ENCODE measurements around the gene CHCHD1. TPM values are rescaled to one million over a fixed set of nuclear protein-coding genes. Genes with fewer than 3 reads are reported as not detected.

CHCHD1 gene
- polyA plus RNA-seq, 4 donors = 53.4 to 87.0 (median 79.4) TPM

DNA sequence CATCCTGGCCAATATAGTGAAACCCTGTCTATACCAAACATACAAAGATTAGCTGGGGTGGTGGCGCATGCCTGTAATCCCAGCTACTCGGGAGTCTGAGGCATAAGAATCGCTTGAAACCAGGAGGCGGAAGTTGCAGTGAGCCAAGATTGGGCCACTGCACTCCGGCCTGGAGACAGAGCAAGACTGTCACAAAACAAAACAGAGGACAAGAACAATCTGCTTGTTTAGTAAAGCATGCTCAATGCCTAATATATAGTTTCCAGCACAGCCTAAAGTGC is 39.5 kb upstream of the CHCHD1 start:
- peaks cover 3 to 8% (median 4%) of the 10 kb centered on the region in 3 donors for H3K4me1 ChIP-seq (ENCODE audit: control insufficient read depth in 3 of 3, insufficient read depth in 2 of 3, low read depth in 1 of 3, low read length in 2 of 3)
- no peak overlapping the region for H3K4me3 ChIP-seq (ENCODE audit: low read depth in 1 of 3, low read length in 3 of 3)
- no peaks in the 10 kb centered on the region for H3K9me3 ChIP-seq (ENCODE audit: control insufficient read depth in 2 of 2, insufficient read depth in 1 of 2, low read depth in 1 of 2, low read length in 1 of 2)
- H3K27me3 ChIP-seq (ENCODE audit: control insufficient read depth in 3 of 3, insufficient read depth in 3 of 3, low read length in 3 of 3) = no peaks in the 10 kb centered on the region
- WGBS, 3 donors = 89 to 99% (median 94%) methylated on average over 5 of the region's 5 CpGs
- H3K27ac ChIP-seq (ENCODE audit: low read depth in 1 of 3, low read length in 2 of 3) = no peak overlapping the region
- DNase-seq (no peak), FAIRE-seq (no peak)
- peaks cover 0 to 41% (median 6%) of the 10 kb centered on the region in 3 donors for H3K36me3 ChIP-seq (ENCODE audit: control insufficient read depth in 3 of 3, insufficient read depth in 2 of 3, low read depth in 1 of 3, low read length in 3 of 3)

DNA sequence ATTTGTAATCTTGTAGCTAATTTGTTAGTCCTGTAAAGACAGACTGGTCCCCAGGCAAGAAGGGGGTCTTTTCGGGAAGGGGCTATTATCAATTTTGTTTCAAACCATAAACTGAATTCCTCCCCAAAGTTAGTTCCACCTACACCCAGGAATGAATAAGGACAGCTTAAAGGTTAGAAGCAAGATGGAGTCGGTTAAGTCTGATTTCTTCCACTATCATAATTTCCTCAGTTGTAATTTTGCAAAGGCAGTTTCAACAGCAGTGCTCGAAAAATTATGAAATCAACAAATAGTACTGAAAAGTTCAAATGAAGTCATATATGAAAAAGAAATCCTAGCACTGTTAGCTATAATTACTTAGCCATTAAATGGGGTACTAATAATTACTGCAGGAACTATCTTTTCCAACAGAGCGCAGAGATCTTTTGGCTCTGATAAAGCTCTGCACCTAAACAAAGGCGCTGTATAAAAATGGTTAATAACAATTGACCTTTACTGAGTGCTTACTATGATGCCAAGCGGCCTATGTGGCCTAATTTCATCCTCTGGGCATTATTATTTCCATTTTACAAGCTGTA is 38.4 kb upstream of the CHCHD1 start:
- Histone ChIP-seq H3K36me3 (ENCODE audit: control insufficient read depth in 3 of 3, insufficient read depth in 2 of 3, low read depth in 1 of 3, low read length in 3 of 3) (peaks cover 0 to 45% (median 8%) of the 10 kb centered on the region in 3 donors), H3K27me3 (ENCODE audit: control insufficient read depth in 3 of 3, insufficient read depth in 3 of 3, low read length in 3 of 3) (no peaks in the 10 kb centered on the region), H3K27ac (ENCODE audit: low read depth in 1 of 3, low read length in 2 of 3) (peak overlapping the region; percentile 76 to 100 (median 88)), H3K4me3 (ENCODE audit: low read depth in 1 of 3, low read length in 3 of 3) (peak overlapping the region; percentile 73 to 85 (median 73)), H3K4me1 (ENCODE audit: control insufficient read depth in 3 of 3, insufficient read depth in 2 of 3, low read depth in 1 of 3, low read length in 2 of 3) (peaks cover 3 to 8% (median 4%) of the 10 kb centered on the region in 3 donors), H3K9me3 (ENCODE audit: control insufficient read depth in 2 of 2, insufficient read depth in 1 of 2, low read depth in 1 of 2, low read length in 1 of 2) (no peaks in the 10 kb centered on the region)
- DNase-seq (peak in 1 of 2 donors; percentile 15), FAIRE-seq (no peak)
- 36 to 38% (median 38%) methylated on average over 6 of the region's 6 CpGs for WGBS, 3 donors

DNA sequence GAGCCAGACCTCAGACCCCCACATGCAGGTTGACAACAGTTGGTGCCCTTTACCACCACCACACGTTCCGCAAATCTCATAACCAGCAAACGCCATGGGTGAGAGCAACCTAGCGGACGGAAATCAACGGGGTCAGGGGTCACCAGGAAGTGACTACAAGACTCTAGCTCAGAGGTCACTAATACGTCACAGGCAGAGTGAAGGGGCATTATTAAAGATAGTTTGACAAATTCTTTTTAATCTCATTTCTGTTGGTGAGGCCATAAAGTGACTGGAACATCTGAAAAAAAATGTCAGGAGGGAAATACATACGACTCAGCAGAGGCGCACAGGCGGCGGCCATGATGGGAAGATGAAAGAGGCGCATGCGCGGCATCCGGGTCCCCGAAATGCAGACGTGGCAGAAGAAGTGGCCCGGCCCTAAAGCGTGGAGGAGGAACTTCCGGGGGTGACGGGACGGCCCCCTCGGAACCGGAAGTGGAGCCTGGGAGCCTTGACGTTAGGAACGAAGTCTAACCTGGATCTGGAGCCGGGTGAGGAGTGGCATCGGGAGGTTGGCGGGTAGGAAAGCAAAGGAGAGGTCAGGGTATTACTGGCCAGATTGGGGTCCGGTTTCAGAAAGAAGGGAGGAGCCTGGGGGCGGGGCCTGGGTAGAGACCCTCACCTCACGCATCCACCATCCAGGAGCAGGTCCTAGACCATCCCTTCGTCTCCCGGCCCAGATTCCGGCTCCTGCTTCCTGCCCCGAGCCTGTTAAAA is 37.8 kb upstream of the CHCHD1 start, which contains the start of gene SEC24C:
Gene SEC24C (plus strand): TSS at position 468 of the 759 bp plus-strand sequence. CDS start 2,461 bp downstream, outside the sequence.
- Histone ChIP-seq H3K4me1 (ENCODE audit: control insufficient read depth in 3 of 3, insufficient read depth in 2 of 3, low read depth in 1 of 3, low read length in 2 of 3) (peaks cover 3 to 8% (median 4%) of the 10 kb centered on the region in 3 donors), H3K27me3 (ENCODE audit: control insufficient read depth in 3 of 3, insufficient read depth in 3 of 3, low read length in 3 of 3) (no peaks in the 10 kb centered on the region), H3K9me3 (ENCODE audit: control insufficient read depth in 2 of 2, insufficient read depth in 1 of 2, low read depth in 1 of 2, low read length in 1 of 2) (no peaks in the 10 kb centered on the region), H3K36me3 (ENCODE audit: control insufficient read depth in 3 of 3, insufficient read depth in 2 of 3, low read depth in 1 of 3, low read length in 3 of 3) (peaks cover 0 to 49% (median 10%) of the 10 kb centered on the region in 3 donors), H3K4me3 (ENCODE audit: low read depth in 1 of 3, low read length in 3 of 3) (peak within 1 kb of the TSS; percentile 73 to 85 (median 73)), H3K27ac (ENCODE audit: low read depth in 1 of 3, low read length in 2 of 3) (peak within 1 kb of the TSS; percentile 76 to 100 (median 88))
- FAIRE-seq (no peak), DNase-seq (peak; percentile 99)
- 0% methylated on average over 34 to 36 of the region's 36 CpGs for WGBS, 3 donors

DNA sequence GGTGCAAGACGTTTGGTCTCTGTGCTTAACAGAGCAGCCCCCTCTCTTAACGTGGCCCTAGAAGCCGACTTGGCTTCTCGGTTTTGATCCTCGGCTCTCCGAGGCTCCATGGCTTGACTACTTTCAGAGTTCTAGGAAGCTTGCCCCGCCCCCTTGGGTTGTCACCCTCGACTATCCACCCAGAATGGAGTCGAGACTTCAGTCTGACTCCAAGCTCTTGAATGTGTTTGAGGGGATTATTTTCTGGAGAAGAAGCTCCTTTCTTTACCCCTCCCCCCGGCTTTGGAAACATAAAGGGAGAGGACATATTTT is 37.2 kb upstream of the CHCHD1 start:
- H3K27ac ChIP-seq (ENCODE audit: low read depth in 1 of 3, low read length in 2 of 3) = peak overlapping the region; percentile 76 to 100 (median 88)
- peak overlapping the region; percentile 64 to 85 (median 73) for H3K4me3 ChIP-seq (ENCODE audit: low read depth in 1 of 3, low read length in 3 of 3)
- H3K4me1 ChIP-seq (ENCODE audit: control insufficient read depth in 3 of 3, insufficient read depth in 2 of 3, low read depth in 1 of 3, low read length in 2 of 3) = peaks cover 3 to 8% (median 4%) of the 10 kb centered on the region in 3 donors
- WGBS, 3 donors = 0 to 1% (median 0%) methylated on average over 10 of the region's 10 CpGs
- H3K9me3 ChIP-seq (ENCODE audit: control insufficient read depth in 2 of 2, insufficient read depth in 1 of 2, low read depth in 1 of 2, low read length in 1 of 2) = no peaks in the 10 kb centered on the region
- peaks cover 0 to 50% (median 11%) of the 10 kb centered on the region in 3 donors for H3K36me3 ChIP-seq (ENCODE audit: control insufficient read depth in 3 of 3, insufficient read depth in 2 of 3, low read depth in 1 of 3, low read length in 3 of 3)
- DNase-seq (peak in 1 of 2 donors; percentile 74), FAIRE-seq (no peak)
- H3K27me3 ChIP-seq (ENCODE audit: control insufficient read depth in 3 of 3, insufficient read depth in 3 of 3, low read length in 3 of 3) = no peaks in the 10 kb centered on the region

DNA sequence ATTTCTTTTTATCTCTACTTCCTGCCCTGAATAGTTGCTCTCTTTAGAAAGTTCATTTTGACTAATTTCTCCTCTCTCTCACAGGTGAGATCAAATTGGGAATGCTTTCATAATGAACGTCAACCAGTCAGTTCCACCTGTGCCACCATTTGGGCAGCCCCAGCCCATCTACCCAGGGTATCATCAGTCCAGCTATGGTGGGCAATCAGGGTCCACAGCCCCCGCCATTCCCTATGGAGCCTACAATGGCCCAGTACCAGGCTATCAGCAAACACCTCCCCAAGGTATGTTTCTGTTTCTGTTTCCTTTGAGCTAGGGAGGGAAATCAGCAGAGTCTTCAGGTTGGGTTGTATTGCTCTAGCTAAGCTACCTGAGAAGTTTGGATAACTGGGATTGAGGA is 35.1 kb upstream of the CHCHD1 start:
- H3K27ac ChIP-seq (ENCODE audit: low read depth in 1 of 3, low read length in 2 of 3) = no peak overlapping the region
- DNase-seq (no peak), FAIRE-seq (no peak)
- WGBS, 3 donors = 79 to 86% (median 85%) methylated on average over 2 of the region's 2 CpGs
- H3K4me3 ChIP-seq (ENCODE audit: low read depth in 1 of 3, low read length in 3 of 3) = no peak overlapping the region
- peaks cover 4 to 45% (median 20%) of the 10 kb centered on the region in 3 donors for H3K36me3 ChIP-seq (ENCODE audit: control insufficient read depth in 3 of 3, insufficient read depth in 2 of 3, low read depth in 1 of 3, low read length in 3 of 3)
- H3K4me1 ChIP-seq (ENCODE audit: control insufficient read depth in 3 of 3, insufficient read depth in 2 of 3, low read depth in 1 of 3, low read length in 2 of 3) = peaks cover 3 to 8% (median 4%) of the 10 kb centered on the region in 3 donors
- H3K27me3 ChIP-seq (ENCODE audit: control insufficient read depth in 3 of 3, insufficient read depth in 3 of 3, low read length in 3 of 3) = no peaks in the 10 kb centered on the region
- no peaks in the 10 kb centered on the region for H3K9me3 ChIP-seq (ENCODE audit: control insufficient read depth in 2 of 2, insufficient read depth in 1 of 2, low read depth in 1 of 2, low read length in 1 of 2)

DNA sequence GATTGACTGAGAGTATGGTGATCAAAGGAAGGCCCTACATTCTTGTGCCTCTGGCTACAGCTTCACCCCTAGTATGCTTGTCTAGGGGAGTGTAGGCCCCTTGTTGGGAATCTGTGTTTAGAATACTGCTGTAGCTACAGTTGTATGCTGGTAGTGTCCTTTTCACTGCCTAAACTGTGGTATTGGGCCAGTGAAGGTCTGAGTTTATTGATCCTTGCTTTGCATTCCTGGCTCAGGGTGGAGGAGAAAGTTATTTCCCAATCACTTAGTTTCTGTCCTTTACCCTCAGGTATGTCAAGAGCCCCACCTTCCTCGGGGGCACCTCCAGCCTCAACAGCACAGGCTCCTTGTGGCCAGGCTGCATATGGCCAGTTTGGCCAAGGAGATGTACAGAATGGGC is 31.0 kb upstream of the CHCHD1 start:
- no peak for FAIRE-seq
- Histone ChIP-seq H3K4me1 (ENCODE audit: control insufficient read depth in 3 of 3, insufficient read depth in 2 of 3, low read depth in 1 of 3, low read length in 2 of 3) (no peaks in the 10 kb centered on the region), H3K27me3 (ENCODE audit: control insufficient read depth in 3 of 3, insufficient read depth in 3 of 3, low read length in 3 of 3) (no peaks in the 10 kb centered on the region), H3K9me3 (ENCODE audit: control insufficient read depth in 2 of 2, insufficient read depth in 1 of 2, low read depth in 1 of 2, low read length in 1 of 2) (no peaks in the 10 kb centered on the region), H3K36me3 (ENCODE audit: control insufficient read depth in 3 of 3, insufficient read depth in 2 of 3, low read depth in 1 of 3, low read length in 3 of 3) (peaks cover 7 to 63% (median 27%) of the 10 kb centered on the region in 3 donors), H3K4me3 (ENCODE audit: low read depth in 1 of 3, low read length in 3 of 3) (no peak overlapping the region), H3K27ac (ENCODE audit: low read depth in 1 of 3, low read length in 2 of 3) (peak overlapping the region in 1 of 3 donors; percentile 52)
- whole genome bisulfite sequencing, 3 donors = 44 to 82% (median 76%) methylated on average over 1 of the region's 1 CpG
- peak in 1 of 2 donors; percentile 46 for DNase-seq

DNA sequence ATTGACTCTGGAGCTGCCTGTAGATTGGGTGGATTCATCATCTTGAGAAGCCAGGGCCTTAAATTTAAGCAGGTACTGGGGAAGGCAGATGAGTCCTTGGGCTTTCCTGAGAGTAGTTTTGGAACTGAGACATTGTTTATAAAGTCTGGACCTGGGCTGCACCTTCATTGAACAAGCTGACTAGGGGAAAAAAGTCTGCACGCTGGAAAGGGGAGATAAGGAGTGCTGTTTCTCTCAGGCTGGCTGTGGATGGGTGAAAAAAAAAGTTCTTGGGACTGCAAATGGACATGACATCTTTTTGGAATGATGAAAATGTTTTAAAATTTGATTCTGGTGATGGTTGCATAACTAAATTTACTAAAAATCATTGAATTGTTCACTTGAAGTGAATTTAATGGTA is 25.7 kb upstream of the CHCHD1 start:
- Histone ChIP-seq H3K4me1 (ENCODE audit: control insufficient read depth in 3 of 3, insufficient read depth in 2 of 3, low read depth in 1 of 3, low read length in 2 of 3) (peaks cover 0 to under 1% (median 0%) of the 10 kb centered on the region in 3 donors), H3K36me3 (ENCODE audit: control insufficient read depth in 3 of 3, insufficient read depth in 2 of 3, low read depth in 1 of 3, low read length in 3 of 3) (peaks cover 9 to 63% (median 21%) of the 10 kb centered on the region in 3 donors), H3K9me3 (ENCODE audit: control insufficient read depth in 2 of 2, insufficient read depth in 1 of 2, low read depth in 1 of 2, low read length in 1 of 2) (no peaks in the 10 kb centered on the region), H3K27me3 (ENCODE audit: control insufficient read depth in 3 of 3, insufficient read depth in 3 of 3, low read length in 3 of 3) (no peaks in the 10 kb centered on the region), H3K4me3 (ENCODE audit: low read depth in 1 of 3, low read length in 3 of 3) (no peak overlapping the region), H3K27ac (ENCODE audit: low read depth in 1 of 3, low read length in 2 of 3) (no peak overlapping the region)
- 53 to 61% (median 55%) methylated on average over 1 of the region's 1 CpG for WGBS, 3 donors
- DNase-seq (no peak), FAIRE-seq (no peak)

DNA sequence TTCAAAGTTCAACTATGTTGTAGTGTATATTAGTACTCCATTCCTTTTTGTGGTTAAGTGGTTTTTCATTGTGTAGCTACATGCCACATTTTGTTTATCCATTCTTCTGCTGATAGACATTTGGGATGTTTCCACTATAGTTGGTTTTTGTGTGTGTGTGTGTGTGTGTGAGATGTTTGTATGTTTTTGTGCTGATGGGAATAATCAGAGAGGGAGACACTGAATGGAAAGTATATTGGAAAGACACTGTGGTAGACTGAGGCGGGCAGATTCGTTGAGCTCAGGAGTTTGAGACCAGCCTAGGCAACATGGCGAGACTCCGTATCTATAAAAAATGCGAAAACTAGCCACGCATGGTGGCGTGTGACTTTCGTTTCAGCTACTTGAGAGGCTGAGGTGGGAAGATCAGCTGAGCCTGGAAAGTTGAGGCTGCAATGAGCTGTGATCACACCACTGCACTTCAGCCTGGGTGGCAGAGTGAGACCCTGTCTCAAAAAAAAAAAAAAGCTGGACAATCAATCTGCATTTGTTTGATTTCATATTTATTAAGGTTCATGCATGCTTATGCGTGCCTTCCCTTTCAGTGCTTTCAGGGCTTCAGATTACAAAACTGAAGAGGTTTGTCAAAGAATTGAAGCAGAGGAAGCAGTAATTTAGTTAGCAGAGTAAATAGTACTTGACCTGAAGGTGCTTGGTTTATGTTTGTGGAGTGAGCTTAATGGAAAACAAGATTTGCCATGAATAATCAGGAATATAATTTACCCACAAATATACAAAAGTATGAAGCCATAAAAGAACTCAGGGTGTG is 22.9 kb upstream of the CHCHD1 start:
- FAIRE-seq = no peak
- 75 to 91% (median 80%) methylated on average over 9 of the region's 9 CpGs for WGBS, 3 donors
- peaks cover 11 to 63% (median 25%) of the 10 kb centered on the region in 3 donors for H3K36me3 ChIP-seq (ENCODE audit: control insufficient read depth in 3 of 3, insufficient read depth in 2 of 3, low read depth in 1 of 3, low read length in 3 of 3)
- no peaks in the 10 kb centered on the region for H3K27me3 ChIP-seq (ENCODE audit: control insufficient read depth in 3 of 3, insufficient read depth in 3 of 3, low read length in 3 of 3)
- no peak overlapping the region for H3K27ac ChIP-seq (ENCODE audit: low read depth in 1 of 3, low read length in 2 of 3)
- DNase-seq = no peak
- H3K4me3 ChIP-seq (ENCODE audit: low read depth in 1 of 3, low read length in 3 of 3) = no peak overlapping the region
- no peaks in the 10 kb centered on the region for H3K9me3 ChIP-seq (ENCODE audit: control insufficient read depth in 2 of 2, insufficient read depth in 1 of 2, low read depth in 1 of 2, low read length in 1 of 2)
- H3K4me1 ChIP-seq (ENCODE audit: control insufficient read depth in 3 of 3, insufficient read depth in 2 of 3, low read depth in 1 of 3, low read length in 2 of 3) = peaks cover 0 to 3% (median 0%) of the 10 kb centered on the region in 3 donors

Measured in small intestine (tissue), 7 donors.